HCT116 (cell line): ENCODE measurements around the gene RAMP3.

Experiments
- CTCF ChIP-seq, 3 experiments: fragments of 200-600 bp in 1 of 3; sonication (generic) in 1 of 3; IDR thresholded peaks in 2 of 3; conservative IDR thresholded peaks in 1 of 3; 2 replicates each; pipeline ENCODE4 v1.5.1; 2012 to 2017; ENCODE audit warnings: low read depth in 2 of 3, low read length in 2 of 3, antibody characterized with exemption in 1 of 3, borderline replicate concordance in 1 of 3, control low read depth in 1 of 3, mild to moderate bottlenecking in 1 of 3, mixed read lengths in 1 of 3, mixed run types in 1 of 3, moderate library complexity in 1 of 3; ENCODE audit not compliant: insufficient read depth in 1 of 3
- MAX ChIP-seq: IDR thresholded peaks from 2 replicates; pipeline ENCODE4 v1.6.1; 2012
- POLR2AphosphoS5 ChIP-seq: IDR thresholded peaks from 2 replicates; pipeline ENCODE4 v1.6.1; 2011; ENCODE audit warnings: mild to moderate bottlenecking, low read depth, low read length, moderate library complexity

GRCh38 chr7:45185864-45186250 is 28.3 kb downstream of the RAMP3 start:
- TF ChIP-seq CTCF (IDR thresholded peaks at IDR 0.05 in 2 of 3, conservative IDR thresholded peaks at IDR 0.05 in 1 of 3; ENCODE audit: borderline replicate concordance in 1 of 3, insufficient read depth in 1 of 3, low read depth in 2 of 3, low read length in 2 of 3) (no peak), MAX (no peak), POLR2AphosphoS5 (no peak)
